Endometrium (tissue), 2 donors: ENCODE data around the gene TOP3B.

Experiments used
- FAIRE-seq: peaks from 2 replicates; lab custom pipeline; 2012; peaks lifted over from hg19 to GRCh38; lab: Jason Lieb, UNC
- donor health status: control.
- donor health status: control.

The TOP3B gene

DNA sequence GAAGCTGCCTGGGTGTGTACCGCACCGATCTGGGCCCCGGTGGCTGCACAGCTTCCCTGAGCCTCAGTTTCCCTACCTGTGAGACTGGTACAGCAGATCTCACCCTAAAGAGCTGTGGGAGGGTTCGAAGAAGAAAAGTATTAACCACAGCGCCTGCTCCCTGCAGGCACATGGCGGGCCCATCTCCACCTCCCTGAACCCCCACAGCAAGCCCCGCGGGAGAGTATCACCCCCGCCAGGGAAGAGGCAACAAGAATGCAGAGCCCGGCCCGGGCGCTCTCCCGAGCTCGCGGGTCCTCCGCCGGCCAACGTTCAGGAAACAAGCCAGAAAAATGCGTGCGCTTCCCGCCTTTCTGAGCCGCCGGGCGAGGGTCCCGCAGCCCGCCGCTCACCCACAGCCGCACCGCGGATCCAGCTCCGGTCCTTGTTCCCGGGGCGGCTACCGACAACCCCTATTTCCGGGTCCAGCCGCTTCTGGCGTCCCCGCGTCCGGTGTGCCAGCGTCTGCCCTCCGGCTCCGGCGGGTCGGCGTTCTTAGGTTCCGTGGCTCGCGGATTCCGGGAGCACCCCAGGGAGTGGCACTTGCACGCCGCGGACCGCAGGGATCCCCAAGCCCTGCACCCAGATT, at the start of gene TOP3B:
Gene TOP3B, minus strand, starts transcription at position 450 of the 628 bp plus-strand sequence. CDS start 7,078 bp downstream, outside the sequence.
- no peak for FAIRE-seq

DNA sequence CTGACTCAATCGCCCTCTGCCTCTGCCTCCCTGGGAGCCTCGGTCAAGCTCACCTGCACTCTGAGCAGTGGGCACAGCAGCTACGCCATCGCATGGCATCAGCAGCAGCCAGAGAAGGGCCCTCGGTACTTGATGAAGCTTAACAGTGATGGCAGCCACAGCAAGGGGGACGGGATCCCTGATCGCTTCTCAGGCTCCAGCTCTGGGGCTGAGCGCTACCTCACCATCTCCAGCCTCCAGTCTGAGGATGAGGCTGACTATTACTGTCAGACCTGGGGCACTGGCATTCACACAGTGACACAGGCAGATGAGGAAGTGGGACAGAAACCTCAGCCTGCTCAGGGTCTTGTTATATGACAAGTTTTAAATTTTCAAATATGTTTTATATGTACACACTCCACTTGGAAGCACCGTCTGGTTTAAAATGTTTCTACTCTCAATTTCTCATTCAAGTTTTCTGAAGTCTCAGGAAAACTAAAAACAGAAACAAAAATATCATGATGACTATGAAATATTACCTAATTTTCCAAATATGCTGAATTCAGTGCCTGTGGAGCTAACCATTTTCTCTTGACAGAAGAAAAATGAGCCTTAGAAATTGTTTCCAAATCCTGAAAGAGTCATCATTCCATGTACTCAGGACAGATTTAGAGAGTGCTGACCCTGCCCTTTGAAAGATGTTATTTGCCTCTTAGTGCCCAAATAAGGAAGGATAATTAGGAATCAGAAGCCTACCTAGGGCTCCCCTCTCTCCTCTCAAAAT, 48.8 kb upstream of the TOP3B start:
- FAIRE-seq: no peak

DNA sequence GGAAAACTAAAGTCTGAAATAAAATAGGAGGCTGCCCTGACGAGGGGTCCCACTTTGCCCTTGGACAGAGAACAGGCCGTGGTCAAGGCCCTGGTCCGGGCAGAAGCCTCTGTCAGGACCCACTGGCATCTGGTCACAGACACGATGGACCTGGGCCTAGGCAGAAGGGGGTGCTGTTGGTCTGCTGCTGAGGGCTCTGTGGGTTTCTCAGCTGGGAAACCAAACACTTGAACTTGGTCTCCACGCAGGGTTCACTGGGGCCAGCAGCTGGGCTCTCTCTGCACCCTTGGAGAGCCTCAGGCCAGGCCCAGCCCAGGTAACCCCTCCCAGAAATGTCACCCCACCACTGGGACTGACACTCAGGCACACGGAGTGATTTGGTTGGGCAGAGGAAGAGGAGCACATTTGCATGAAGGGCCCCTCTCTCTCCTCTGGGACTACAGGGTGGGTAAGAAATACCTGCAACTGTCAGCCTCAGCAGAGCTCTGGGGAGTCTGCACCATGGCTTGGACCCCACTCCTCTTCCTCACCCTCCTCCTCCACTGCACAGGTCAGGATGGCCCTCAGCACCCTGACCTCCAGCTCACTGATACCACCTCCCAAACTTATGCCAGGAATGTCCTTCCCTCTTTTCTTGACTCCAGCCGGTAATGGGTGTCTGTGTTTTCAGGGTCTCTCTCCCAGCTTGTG, 48.1 kb upstream of the TOP3B start:
- FAIRE-seq: no peak

DNA sequence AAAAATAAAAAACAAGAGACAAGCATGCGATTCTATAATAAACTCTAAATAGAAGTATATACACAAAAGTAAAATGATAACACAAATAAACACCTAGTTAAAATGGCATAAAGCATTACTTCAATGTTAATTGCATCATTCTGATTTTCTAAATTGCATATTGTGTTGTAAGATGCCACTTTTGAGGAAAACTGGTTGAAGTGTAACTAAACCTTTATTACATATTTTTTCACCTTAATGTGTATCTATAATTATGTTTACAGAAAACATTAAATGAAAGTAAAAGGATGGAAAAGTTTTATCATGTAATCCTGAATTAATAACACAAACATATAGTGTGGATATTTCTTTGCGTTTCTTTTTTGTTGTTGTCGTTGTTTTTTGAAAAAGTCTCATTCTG, 45.4 kb upstream of the TOP3B start:
- FAIRE-seq: no peak

GRCh38 chr22:22026157-22026831, 43.7 kb upstream of the TOP3B start:
- no peak for FAIRE-seq

DNA sequence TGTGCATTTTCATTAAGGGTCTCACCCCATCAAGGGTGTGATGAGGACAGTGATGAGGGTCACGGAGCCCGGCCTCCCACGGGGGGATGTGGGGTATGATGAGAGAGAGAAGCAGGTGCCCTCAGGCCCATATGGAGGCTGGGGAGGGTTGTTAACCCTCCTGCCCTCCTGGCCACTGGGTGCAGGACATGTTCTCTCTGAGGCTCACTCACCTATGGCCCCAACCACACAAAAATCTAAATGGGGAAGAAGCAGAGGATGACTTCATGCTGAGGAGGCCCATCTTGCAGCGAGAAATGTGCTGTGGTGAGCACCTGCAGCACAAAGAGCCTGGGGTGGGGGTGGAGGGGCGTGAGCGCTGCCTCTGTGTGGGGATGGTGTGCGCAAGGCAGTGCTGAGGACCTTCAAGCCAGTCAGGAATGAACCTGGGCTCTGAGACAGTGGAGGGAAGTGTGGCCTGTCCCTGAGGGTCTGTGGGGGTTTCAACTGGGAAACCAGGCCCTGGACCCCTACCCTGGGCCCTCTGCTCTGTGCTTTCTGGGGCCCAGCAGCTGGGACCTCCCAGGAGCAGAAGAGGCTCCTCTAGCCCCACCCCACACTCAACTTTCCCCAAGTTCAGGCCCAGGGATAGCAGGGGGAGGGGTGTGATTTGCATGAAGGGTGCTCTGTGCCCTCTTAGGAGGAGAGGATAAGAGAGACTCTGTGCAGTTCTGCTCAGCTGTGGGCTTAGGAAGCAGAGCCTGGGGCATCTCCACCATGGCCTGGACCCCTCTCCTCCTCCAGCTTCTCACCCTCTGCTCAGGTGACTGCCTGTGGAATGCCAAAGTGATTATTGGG, 43.0 kb upstream of the TOP3B start:
- no peak for FAIRE-seq

DNA sequence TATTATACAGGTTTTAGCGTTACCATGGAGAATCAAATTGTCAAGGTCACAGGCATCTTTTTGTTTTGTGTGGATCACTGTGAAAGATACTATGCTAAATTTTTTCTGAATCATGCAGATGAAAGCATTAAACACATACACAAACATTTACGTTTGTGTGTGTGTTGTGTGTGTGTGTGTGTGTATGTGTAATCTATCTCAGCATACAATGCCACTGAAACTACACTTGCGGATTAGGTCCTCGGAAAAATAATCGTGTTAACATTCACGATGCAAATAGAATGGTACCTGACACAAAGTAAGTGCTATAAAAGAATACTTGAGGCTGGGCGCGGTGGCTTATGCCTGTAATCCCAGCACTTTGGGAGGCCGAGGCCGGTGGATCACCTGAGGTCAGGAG, 41.9 kb upstream of the TOP3B start:
- FAIRE-seq: no peak

DNA sequence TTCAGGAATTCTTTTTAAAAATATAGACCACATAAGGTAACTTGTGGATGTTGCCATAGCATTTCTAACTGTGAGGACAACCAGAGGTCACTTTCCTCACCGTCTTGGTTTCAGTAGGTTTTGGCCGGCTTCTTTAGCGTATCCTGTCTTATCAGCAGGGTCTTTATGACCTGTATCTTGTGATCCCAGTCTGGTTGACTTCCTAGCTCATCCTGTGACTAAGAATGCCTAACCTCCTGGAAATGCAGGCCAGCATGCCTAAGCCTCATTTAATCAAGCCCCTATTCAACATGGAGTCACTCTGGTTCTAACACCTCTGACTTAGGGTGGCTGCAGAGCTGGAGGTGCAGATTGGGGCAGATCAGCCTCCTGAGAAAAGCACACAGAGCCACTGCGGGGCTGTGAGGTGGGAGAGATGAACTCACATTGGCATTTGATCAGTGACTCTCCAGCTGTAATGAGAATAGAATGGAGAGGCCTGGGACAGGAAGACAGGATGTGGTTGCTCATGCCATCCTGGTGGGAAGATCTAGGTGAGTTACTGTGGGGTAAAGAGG, 41.1 kb upstream of the TOP3B start:
- no peak for FAIRE-seq

DNA sequence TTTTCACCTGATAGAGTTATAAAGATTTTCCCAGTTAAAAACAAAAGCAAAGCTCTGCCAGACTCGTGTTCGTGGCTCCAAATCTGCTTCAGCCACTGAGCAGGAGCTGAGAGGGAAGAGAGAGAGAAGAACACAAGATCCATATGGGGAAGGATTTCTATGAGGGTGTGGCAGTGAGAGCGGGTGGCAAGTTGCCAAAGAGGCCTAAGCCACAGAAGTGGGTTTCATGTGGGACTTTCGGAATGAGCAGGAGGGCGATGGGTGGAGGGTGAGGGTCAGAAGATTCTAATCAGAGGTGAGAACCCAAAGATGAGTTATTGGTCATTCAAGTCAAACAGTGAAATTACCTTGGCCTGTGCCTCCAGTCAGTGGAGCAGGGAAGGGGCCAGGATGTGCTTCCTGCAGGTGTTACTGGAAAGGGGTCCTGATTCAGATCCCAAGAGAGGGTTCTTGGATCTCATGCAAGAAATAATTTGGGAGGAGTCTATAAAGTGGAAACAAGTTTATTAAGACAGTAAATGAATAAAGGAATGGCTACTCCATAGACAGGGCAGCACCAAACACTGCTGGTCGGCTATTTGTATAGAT, 40.5 kb upstream of the TOP3B start:
- FAIRE-seq: no peak

GRCh38 chr22:22022255-22022840, 39.8 kb upstream of the TOP3B start:
- FAIRE-seq: no peak

- no peak for FAIRE-seq
Observed at GRCh38 chr22:22021162-22021750, 38.7 kb upstream of the TOP3B start.

DNA sequence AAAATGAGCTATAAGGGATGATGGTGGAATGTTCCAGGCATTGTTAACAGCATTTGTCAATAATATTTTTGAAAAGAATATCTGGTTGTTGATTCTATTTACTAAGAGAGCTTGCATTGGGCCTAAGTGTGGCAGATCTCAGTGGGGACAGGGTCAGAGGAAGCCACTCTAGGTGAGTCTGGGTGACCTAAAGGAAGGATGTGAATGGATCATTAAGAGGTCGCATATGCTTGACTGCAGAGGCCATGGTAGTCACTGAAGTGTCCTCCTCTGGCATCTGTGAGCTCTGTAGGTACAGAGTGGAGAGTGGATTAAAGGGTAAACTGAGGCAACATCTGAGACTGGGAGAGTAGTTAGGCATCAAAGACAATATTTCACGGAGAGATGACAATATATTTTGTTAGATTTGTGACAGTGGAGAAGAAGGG, 37.9 kb upstream of the TOP3B start:
- no peak for FAIRE-seq

DNA sequence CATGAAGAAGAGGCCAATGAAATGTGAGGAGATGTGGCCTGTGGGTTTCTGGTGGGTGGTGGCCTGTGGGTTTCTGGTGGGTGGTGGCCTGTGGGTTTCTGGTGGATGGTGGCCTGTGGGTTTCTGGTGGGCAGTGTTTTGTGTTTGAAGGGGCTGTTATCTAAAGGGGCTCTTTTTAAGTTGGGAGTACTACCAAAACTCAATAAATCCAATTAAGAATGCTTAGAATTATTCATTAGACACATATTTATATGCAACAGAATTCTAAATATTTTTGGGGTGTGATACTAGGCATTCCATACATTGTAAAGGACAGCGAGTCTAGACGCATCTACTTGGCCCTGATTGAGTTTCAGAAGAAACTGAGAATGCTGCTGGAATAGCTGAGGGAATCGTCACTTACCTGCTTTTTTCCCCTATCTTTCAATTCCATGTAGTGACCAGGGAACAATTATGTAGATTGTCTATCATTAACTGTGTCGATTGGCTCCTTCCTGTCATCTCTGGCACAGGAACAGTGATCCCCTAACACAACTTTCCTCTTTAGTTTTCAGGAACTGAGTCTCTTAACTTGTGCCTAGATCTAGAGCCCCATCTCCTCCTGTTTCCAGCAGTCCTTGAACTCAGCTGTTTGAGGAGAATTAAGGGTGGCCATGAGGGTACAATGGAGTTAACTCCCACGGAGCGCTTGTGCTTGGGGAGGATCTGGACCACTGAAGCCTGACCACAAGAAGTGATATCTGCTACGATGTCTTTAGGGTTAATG, 37.3 kb upstream of the TOP3B start:
- no peak for FAIRE-seq

- FAIRE-seq: no peak
Observed at GRCh38 chr22:22018825-22019658, 36.5 kb upstream of the TOP3B start.

- no peak for FAIRE-seq
Observed at GRCh38 chr22:22015631-22016030, 33.0 kb upstream of the TOP3B start.

DNA sequence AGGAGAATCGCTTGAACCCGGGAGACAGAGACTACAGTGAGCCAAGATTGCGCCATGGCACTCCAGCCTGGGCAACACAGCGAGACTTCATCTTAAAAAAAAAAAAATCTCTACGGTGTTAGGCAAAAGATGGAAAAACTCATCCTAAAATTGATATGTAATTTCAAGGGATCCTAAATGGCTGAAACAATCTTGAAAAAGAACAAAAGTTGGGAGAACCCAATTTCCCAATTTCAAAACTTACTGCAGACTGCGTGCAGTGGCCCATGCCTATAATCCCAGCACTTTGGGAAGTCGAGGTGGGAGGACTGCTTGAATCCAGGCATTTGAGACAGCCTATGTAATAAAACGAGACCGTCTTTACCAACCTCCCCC, 31.7 kb upstream of the TOP3B start:
- FAIRE-seq: no peak

- FAIRE-seq: no peak
Observed at GRCh38 chr22:22013559-22014284, 31.1 kb upstream of the TOP3B start.

- FAIRE-seq: no peak
Observed at GRCh38 chr22:22011964-22012363, 29.4 kb upstream of the TOP3B start.
